Astrocyte (in vitro differentiated cells and primary cell): ENCODE results near the gene TKFC. TPM values are rescaled to one million over a fixed set of nuclear protein-coding genes. Genes with fewer than 3 reads are reported as not detected.

Experiments
- DNase-seq: peaks from one replicate; pipeline ENCODE4 v3.0.0-alpha.2; 2010; ENCODE audit warnings: low read depth
- FAIRE-seq: peaks from 2 replicates; lab custom pipeline; 2011; peaks lifted over from hg19 to GRCh38; lab: Jason Lieb, UNC
- H2AFZ ChIP-seq: 2 replicates; pipeline ENCODE4 v1.6.0; 2012; ENCODE audit warnings: low read depth, low read length, inconsistent platforms
- H3K27ac ChIP-seq: 2 replicates; pipeline ENCODE4 v1.5.1; 2011; ENCODE audit warnings: low read depth, low read length, inconsistent platforms
- H3K27me3 ChIP-seq: 2 replicates; pipeline ENCODE4 v1.6.0; 2011; ENCODE audit warnings: low read length, inconsistent platforms; ENCODE audit not compliant: insufficient read depth
- H3K36me3 ChIP-seq: 2 replicates; pipeline ENCODE4 v1.5.1; 2011; ENCODE audit warnings: low read length, inconsistent platforms; ENCODE audit not compliant: insufficient read depth
- H3K4me1 ChIP-seq: 2 replicates; pipeline ENCODE4 v1.5.1; 2011; ENCODE audit warnings: low read length, inconsistent platforms; ENCODE audit not compliant: insufficient read depth
- H3K4me2 ChIP-seq: 2 replicates; pipeline ENCODE4 v1.6.0; 2012; ENCODE audit warnings: low read length, inconsistent platforms
- H3K4me3 ChIP-seq: 2 replicates; pipeline ENCODE4 v1.5.1; 2011; ENCODE audit warnings: low read depth, mild to moderate bottlenecking, low read length, inconsistent platforms; ENCODE audit not compliant: insufficient read depth
- H3K79me2 ChIP-seq: 2 replicates; pipeline ENCODE4 v1.6.0; 2012; ENCODE audit warnings: mild to moderate bottlenecking, low read length, inconsistent platforms; ENCODE audit not compliant: insufficient read depth
- H3K9ac ChIP-seq: 2 replicates; pipeline ENCODE4 v1.6.0; 2012; ENCODE audit warnings: mild to moderate bottlenecking, low read length, inconsistent platforms
- H3K9me3 ChIP-seq: 2 replicates; pipeline ENCODE4 v1.5.1; 2012; ENCODE audit warnings: low read depth, mild to moderate bottlenecking, low read length, inconsistent platforms; ENCODE audit not compliant: insufficient read depth
- H4K20me1 ChIP-seq: 2 replicates; pipeline ENCODE4 v1.6.0; 2012; ENCODE audit warnings: low read length, inconsistent platforms; ENCODE audit not compliant: insufficient read depth
- H3K27ac Mint-ChIP-seq: one replicate; pipeline ENCODE4 v1.8.0; 2021; ENCODE audit warnings: mild to moderate bottlenecking, mixed read lengths; ENCODE audit not compliant: unreplicated experiment
- H3K27me3 Mint-ChIP-seq: one replicate; pipeline ENCODE4 v1.8.0; 2021; ENCODE audit warnings: low read depth, mixed read lengths; ENCODE audit not compliant: unreplicated experiment
- H3K36me3 Mint-ChIP-seq: one replicate; pipeline ENCODE4 v1.8.0; 2021; ENCODE audit warnings: low read depth, mixed read lengths; ENCODE audit not compliant: unreplicated experiment
- H3K4me1 Mint-ChIP-seq: one replicate; pipeline ENCODE4 v1.8.0; 2021; ENCODE audit warnings: low read depth, mixed read lengths; ENCODE audit not compliant: unreplicated experiment
- H3K4me3 Mint-ChIP-seq: one replicate; pipeline ENCODE4 v1.8.0; 2021; ENCODE audit warnings: mild to moderate bottlenecking, moderate library complexity, mixed read lengths; ENCODE audit not compliant: unreplicated experiment
- H3K9me3 Mint-ChIP-seq: one replicate; pipeline ENCODE4 v1.8.0; 2021; ENCODE audit warnings: mild to moderate bottlenecking, mixed read lengths; ENCODE audit not compliant: unreplicated experiment
- CTCF ChIP-seq: IDR thresholded peaks from 2 replicates; pipeline ENCODE4 v1.5.1; 2011; ENCODE audit warnings: low read depth, mild to moderate bottlenecking, inconsistent platforms, low read length, moderate library complexity; ENCODE audit not compliant: insufficient read depth
- EZH2 ChIP-seq: IDR thresholded peaks from 2 replicates; pipeline ENCODE4 v1.6.1; 2012; ENCODE audit warnings: mild to moderate bottlenecking, low read length, inconsistent platforms; ENCODE audit not compliant: insufficient read depth
- total RNA-seq: library from RNA; stranded (reverse); gene quantifications from 2 replicates; pipeline ENCODE4 v1.2.1, GENCODE V29; 2021

The TKFC gene
- total RNA-seq, 1 donor from 2014 or later = 23.9 TPM

- Mint-ChIP-seq H3K9me3 (no peaks in the 10 kb centered on the region), H3K27me3 (no peaks in the 10 kb centered on the region), H3K4me1 (no peaks in the 10 kb centered on the region), H3K27ac (no peak overlapping the region), H3K36me3 (peaks cover 23% of the 10 kb centered on the region), H3K4me3 (no peak overlapping the region)
- no peak for FAIRE-seq
- H3K4me2 ChIP-seq = no peak overlapping the region
- peaks cover 88% of the 10 kb centered on the region for H3K36me3 ChIP-seq
- TF ChIP-seq CTCF = no peak
- no peak for TF ChIP-seq EZH2
- no peaks in the 10 kb centered on the region for H3K27me3 ChIP-seq
- H3K79me2 ChIP-seq = peaks cover 6% of the 10 kb centered on the region
- no peak overlapping the region for H3K4me3 ChIP-seq
- H2AFZ ChIP-seq = no peak overlapping the region
- H3K9me3 ChIP-seq = no peaks in the 10 kb centered on the region
- H4K20me1 ChIP-seq = peaks cover 95% of the 10 kb centered on the region
- no peak overlapping the region for H3K9ac ChIP-seq
- no peaks in the 10 kb centered on the region for H3K4me1 ChIP-seq
- DNase-seq = no peak
- H3K27ac ChIP-seq = no peak overlapping the region
Observed at GRCh38 chr11:61309739-61310138, 23.3 kb upstream of the TKFC start.

- Histone ChIP-seq H2AFZ (no peak overlapping the region), H3K36me3 (peaks cover 86% of the 10 kb centered on the region), H3K4me3 (no peak overlapping the region), H4K20me1 (peaks cover 91% of the 10 kb centered on the region), H3K4me2 (no peak overlapping the region), H3K27ac (no peak overlapping the region), H3K9ac (no peak overlapping the region), H3K79me2 (peaks cover 6% of the 10 kb centered on the region), H3K27me3 (no peaks in the 10 kb centered on the region), H3K4me1 (no peaks in the 10 kb centered on the region), H3K9me3 (no peaks in the 10 kb centered on the region)
- Mint-ChIP-seq H3K27me3 (no peaks in the 10 kb centered on the region), H3K4me1 (no peaks in the 10 kb centered on the region), H3K9me3 (no peaks in the 10 kb centered on the region), H3K36me3 (peaks cover 19% of the 10 kb centered on the region), H3K4me3 (no peak overlapping the region), H3K27ac (no peak overlapping the region)
- DNase-seq (no peak), FAIRE-seq (no peak)
- TF ChIP-seq EZH2 (no peak), CTCF (no peak)
Observed at GRCh38 chr11:61310749-61311148, 22.3 kb upstream of the TKFC start.

- TF ChIP-seq EZH2 = no peak
- TF ChIP-seq CTCF = no peak
- H3K27me3 Mint-ChIP-seq = no peaks in the 10 kb centered on the region
- no peaks in the 10 kb centered on the region for H3K27me3 ChIP-seq
- no peaks in the 10 kb centered on the region for H3K79me2 ChIP-seq
- H3K27ac ChIP-seq = no peak overlapping the region
- no peak overlapping the region for H3K4me2 ChIP-seq
- H3K9me3 Mint-ChIP-seq = no peaks in the 10 kb centered on the region
- no peaks in the 10 kb centered on the region for H3K9me3 ChIP-seq
- H3K27ac Mint-ChIP-seq = no peak overlapping the region
- FAIRE-seq (no peak), DNase-seq (no peak)
- H4K20me1 ChIP-seq = peaks cover 70% of the 10 kb centered on the region
- H3K4me3 Mint-ChIP-seq = no peak overlapping the region
- no peak overlapping the region for H3K9ac ChIP-seq
- no peak overlapping the region for H3K4me3 ChIP-seq
- peaks cover 20% of the 10 kb centered on the region for H3K36me3 Mint-ChIP-seq
- H3K36me3 ChIP-seq = peaks cover 73% of the 10 kb centered on the region
- H3K4me1 Mint-ChIP-seq = no peaks in the 10 kb centered on the region
- H2AFZ ChIP-seq = no peak overlapping the region
- no peaks in the 10 kb centered on the region for H3K4me1 ChIP-seq
Observed at GRCh38 chr11:61315260-61315659, 17.8 kb upstream of the TKFC start.
